Bronchial epithelial cell (primary cell): ENCODE measurements around the gene COQ10A. TPM values are rescaled to one million over a fixed set of nuclear protein-coding genes. Genes with fewer than 3 reads are reported as not detected.

Source experiments
- DNase-seq: peaks from one replicate; pipeline ENCODE4 v3.0.0-alpha.2; 2010; ENCODE audit warnings: low read depth
- FAIRE-seq: peaks from 2 replicates; lab custom pipeline; 2011; peaks lifted over from hg19 to GRCh38; lab: Jason Lieb, UNC
- H3K27me3 ChIP-seq: 2 replicates; pipeline ENCODE4 v1.5.1; 2011; ENCODE audit warnings: low read length; ENCODE audit not compliant: control insufficient read depth, insufficient read depth
- H3K36me3 ChIP-seq: 2 replicates; pipeline ENCODE4 v1.5.1; 2011; ENCODE audit warnings: low read length; ENCODE audit not compliant: control insufficient read depth, insufficient read depth
- H3K4me3 ChIP-seq: 2 replicates; pipeline ENCODE4 v1.5.1; 2011; ENCODE audit warnings: mild to moderate bottlenecking, low read depth, low read length, control low read depth
- total RNA-seq: library from RNA; depleted of rRNA; stranded (reverse); fragments of >200 nt; gene quantifications from 2 replicates; pipeline ENCODE4 v1.2.1, GENCODE V29; 2014
- TF ChIP-seq, protein P1 (sequence below): IDR thresholded peaks from 2 replicates; pipeline ENCODE4 v1.5.1; 2011; ENCODE audit warnings: mild to moderate bottlenecking, moderate library complexity, low read length, control low read depth, inconsistent platforms; ENCODE audit not compliant: insufficient read depth, severe bottlenecking

COQ10A gene
- total RNA-seq, 1 donor from 2014 or later = 5.3 TPM

- TF ChIP-seq, protein P1, sequence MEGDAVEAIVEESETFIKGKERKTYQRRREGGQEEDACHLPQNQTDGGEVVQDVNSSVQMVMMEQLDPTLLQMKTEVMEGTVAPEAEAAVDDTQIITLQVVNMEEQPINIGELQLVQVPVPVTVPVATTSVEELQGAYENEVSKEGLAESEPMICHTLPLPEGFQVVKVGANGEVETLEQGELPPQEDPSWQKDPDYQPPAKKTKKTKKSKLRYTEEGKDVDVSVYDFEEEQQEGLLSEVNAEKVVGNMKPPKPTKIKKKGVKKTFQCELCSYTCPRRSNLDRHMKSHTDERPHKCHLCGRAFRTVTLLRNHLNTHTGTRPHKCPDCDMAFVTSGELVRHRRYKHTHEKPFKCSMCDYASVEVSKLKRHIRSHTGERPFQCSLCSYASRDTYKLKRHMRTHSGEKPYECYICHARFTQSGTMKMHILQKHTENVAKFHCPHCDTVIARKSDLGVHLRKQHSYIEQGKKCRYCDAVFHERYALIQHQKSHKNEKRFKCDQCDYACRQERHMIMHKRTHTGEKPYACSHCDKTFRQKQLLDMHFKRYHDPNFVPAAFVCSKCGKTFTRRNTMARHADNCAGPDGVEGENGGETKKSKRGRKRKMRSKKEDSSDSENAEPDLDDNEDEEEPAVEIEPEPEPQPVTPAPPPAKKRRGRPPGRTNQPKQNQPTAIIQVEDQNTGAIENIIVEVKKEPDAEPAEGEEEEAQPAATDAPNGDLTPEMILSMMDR = no peak
- Histone ChIP-seq H3K36me3 (peaks cover 31% of the 10 kb centered on the region), H3K4me3 (peak overlapping the region; percentile 72), H3K27me3 (no peaks in the 10 kb centered on the region)
- no peak for DNase-seq
- FAIRE-seq = no peak
These were observed 9.7 kb upstream of the COQ10A start for GRCh38 chr12:56257071-56257470.

DNA sequence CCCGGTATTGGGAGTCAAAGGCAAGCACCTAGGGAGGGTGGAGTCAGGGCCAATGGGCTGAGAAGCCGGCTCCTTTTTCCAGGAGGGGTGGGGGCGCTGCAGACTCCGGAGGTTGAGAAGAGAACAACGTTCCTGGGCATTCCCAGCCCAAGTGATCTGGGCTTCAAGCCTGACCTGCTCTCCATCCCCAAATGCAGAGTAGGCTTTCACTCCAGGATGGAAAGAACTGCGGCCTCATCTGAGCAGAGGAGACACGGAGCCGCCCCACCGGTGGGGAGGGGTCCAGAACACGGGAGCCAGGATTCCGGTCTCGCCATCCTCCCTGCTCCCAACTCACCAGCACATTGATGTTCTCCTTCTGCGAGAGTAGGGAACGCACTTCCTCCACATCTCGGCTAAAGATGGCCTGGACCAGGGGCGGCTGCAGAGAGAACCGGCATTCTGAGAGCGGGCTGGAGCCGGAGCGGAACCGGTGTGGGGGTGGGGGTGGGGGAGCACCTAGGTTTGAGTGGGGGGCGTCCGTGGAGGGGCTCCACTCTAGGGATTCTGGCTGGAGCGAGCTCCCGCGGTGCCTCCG is 9.2 kb upstream of the COQ10A start:
- no peak for FAIRE-seq
- DNase-seq = peak; percentile 44
- H3K4me3 ChIP-seq = peak overlapping the region; percentile 72
- H3K27me3 ChIP-seq = no peaks in the 10 kb centered on the region
- TF ChIP-seq, protein P1 = peak; percentile 24
- H3K36me3 ChIP-seq = peaks cover 27% of the 10 kb centered on the region

DNA sequence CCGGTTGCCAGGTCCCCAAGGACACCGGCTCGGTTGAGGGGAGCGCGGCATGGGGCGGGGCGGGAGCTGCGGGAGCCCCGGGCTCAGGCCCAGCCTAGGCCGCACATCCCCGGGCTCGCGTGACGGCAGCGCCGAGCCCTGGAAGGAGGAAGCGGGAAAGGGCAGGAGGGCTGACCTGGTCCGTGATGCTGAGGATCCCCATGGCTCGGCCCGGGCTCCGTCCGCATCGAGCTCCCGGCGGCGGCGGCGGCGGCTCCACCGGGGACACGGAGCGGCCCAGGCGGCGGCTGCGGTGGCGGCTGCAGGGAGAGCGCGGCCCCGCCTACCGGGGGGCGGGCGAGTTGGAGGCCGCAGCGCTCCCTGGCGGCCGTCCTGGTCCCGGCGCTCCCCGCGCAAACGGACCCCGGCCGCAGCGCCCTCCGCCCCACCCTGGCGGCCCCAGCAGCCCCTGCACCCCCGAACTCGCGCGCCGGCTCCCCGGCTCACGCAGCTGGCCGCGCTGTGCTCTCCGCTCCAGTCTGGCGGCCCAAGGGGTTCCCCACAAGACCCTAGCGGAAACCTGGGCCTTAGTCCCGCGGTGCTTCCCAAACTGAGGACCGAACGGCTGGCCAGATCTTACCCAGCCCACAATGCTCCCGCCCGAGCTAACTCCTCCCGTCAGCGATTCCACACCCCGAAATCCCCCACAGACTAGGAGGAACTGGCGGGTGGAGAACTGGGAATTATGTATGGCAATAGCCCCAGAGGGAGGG is 8.5 kb upstream of the COQ10A start, which contains the start of gene ANKRD52:
Gene ANKRD52 (minus strand): TSS at position 317 of the 752 bp plus-strand sequence. CDS start 115 bp downstream, at position 202.
- H3K36me3 ChIP-seq = peaks cover 21% of the 10 kb centered on the region
- peak; percentile 43 for DNase-seq
- no peak for FAIRE-seq
- no peaks in the 10 kb centered on the region for H3K27me3 ChIP-seq
- TF ChIP-seq, protein P1 = peak; percentile 48
- H3K4me3 ChIP-seq = peak within 1 kb of the TSS; percentile 72

DNA sequence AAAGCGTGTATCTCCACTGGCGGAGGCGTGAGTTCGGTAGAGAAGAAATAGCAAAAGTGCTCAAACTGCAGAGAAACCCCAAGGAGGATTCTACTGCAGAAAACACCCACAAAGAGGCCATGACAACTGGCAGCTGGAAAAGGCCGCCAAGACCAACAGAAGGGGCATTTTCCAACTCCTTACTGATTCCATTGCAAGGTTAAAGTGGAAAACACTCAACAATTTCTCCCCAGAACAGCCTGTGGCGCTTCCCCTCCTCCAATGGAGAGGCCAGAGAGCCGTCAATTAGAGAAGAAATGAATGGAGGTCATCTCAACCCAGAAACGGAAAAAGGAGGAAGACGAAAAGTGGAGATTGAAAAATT is 7.9 kb upstream of the COQ10A start:
- TF ChIP-seq, protein P1 = no peak
- DNase-seq (no peak), FAIRE-seq (no peak)
- Histone ChIP-seq H3K4me3 (peak overlapping the region; percentile 72), H3K27me3 (no peaks in the 10 kb centered on the region), H3K36me3 (peaks cover 16% of the 10 kb centered on the region)

- TF ChIP-seq, protein P1 = no peak
- Histone ChIP-seq H3K36me3 (peaks cover 6% of the 10 kb centered on the region), H3K27me3 (no peaks in the 10 kb centered on the region), H3K4me3 (no peak overlapping the region)
- FAIRE-seq (no peak), DNase-seq (no peak)
These were observed 6.4 kb upstream of the COQ10A start for GRCh38 chr12:56260380-56260779.
